Right lobe of liver (tissue), 4 donors: ENCODE data around the gene COA8.

Source experiments
- CTCF ChIP-seq, 4 donors: fragments of 200-600 bp in 3 of 4; fragments of 450-650 bp in 1 of 4; IDR thresholded peaks; one replicate each; pipeline versions ENCODE4 v1.5.1 to v1.8.0; 2016 to 2022; ENCODE audit warnings: antibody characterized with exemption in 4 of 4, mild to moderate bottlenecking in 2 of 4
- POLR2A ChIP-seq: fragments of 450-650 bp; IDR thresholded peaks from one replicate; pipeline ENCODE4 v1.6.1; 2017; ENCODE audit warnings: antibody characterized with exemption, mild to moderate bottlenecking
- donor health status: DM: no; HTN: no; CAD: no.
- donor health status: DM: no; HTN: no; CAD: no.
- donor health status: DM: no; HTN: yes; CAD: no.

DNA sequence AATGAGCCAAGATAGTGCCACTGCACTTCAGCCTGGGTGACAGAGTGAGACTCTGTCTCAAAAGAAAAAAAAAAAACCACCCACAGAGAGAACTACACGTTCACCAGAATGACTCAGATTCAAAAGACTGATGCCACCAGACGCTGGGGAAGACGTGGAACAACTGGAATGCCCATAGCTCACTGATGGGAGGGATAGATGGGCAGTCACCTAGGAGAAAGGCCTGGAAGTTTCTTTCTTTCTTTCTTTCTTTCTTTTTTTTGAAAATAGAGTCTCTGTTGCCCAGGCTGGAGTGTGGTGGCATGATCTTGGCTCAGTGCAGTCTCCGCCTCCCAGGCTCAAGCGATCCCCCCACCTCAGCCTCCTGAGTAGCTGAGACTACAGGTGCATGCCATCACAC, 56.3 kb downstream of the COA8 start:
- TF ChIP-seq POLR2A (no peak), CTCF (IDR thresholded peaks at IDR 0.05) (no peak)
